Transverse colon (tissue), 3 donors: ENCODE measurements around the gene SBNO2.

Experiments
- CTCF ChIP-seq, 5 experiments: fragments of 200-600 bp in 3 of 5; fragments of 450-650 bp in 2 of 5; sonication (generic) in 3 of 5; IDR thresholded peaks; 1 replicate in 2 of 5; 2 replicates in 3 of 5; pipeline ENCODE4 v1.5.1; 2016 to 2017; ENCODE audit warnings: antibody characterized with exemption in 5 of 5, inconsistent platforms in 3 of 5, mild to moderate bottlenecking in 2 of 5, moderate library complexity in 1 of 5
- POLR2A ChIP-seq: fragments of 450-650 bp; IDR thresholded peaks from one replicate; pipeline ENCODE4 v1.6.1; 2016; ENCODE audit warnings: antibody characterized with exemption, mild to moderate bottlenecking, moderate library complexity

- TF ChIP-seq CTCF (IDR thresholded peaks at IDR 0.05) (no peak), POLR2A (no peak)
Measured at GRCh38 chr19:1161716-1162115, 12.4 kb downstream of the SBNO2 start.
